Glomerular visceral epithelial cell (primary cell): ENCODE results near the gene SP9.
"Not testable (repeated sequence)": the region's sequence is repeated elsewhere in the genome, so short reads cannot be mapped to it uniquely, and the experiment has no call there.

Experiments
- DNase-seq: peaks from one replicate; pipeline ENCODE4 v3.0.0-alpha.2; 2016; ENCODE audit errors: extremely low spot score

Gene SP9

DNA sequence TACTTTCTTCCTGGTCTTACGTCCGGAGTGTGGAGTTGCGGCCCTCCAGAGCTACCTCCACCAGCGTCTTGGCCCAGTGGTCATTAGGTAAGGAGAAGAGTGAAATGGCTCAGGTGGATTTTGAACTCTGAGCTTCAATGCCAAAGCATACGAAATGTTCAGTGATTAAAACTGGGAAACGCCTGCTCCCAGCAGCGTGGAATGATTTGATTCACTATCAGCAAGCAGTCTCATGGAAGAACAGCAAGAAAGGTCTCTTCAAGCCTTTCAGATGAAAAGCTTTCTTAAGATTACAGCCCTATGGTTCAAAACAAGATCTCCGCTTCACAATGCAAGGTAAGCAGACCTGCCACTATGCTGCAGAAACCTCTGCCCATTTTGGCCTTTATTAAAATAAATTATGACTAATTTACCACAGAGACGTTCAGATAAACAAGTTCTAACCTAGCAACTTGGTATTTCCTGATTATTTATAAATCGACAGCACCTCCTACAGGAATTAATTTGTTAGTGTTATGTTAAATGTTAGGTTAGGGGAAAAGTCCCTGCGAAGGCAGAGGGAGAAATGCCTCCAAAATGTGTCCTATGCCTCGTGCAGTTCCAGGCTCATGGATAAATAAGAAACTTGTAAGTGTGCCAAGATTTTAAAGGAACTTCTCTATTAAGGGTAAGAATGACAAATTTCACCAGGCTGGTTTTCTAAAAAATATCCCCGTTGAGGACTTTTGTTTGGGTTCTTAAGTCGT, 10.1 kb downstream of the SP9 start:
- DNase-seq = peak; percentile 46

DNA sequence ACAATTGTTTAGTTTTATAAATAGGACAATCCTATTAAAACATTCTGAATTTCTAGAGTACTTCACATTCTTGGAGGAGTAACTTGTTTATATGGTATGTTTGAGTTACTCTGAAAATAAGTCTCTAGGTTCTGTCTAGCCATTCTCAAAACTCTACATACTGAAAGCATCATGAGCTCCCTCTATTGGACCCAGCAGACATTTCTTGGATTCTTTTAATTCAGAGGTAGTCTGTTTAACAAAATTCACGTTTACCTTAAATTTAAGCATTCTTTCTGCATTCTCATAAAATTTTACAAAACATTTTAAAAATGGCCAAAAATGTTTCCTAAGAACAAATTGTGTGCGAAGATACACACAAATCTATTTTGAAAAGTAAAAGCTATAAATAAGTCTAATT, 15.3 kb downstream of the SP9 start:
- no peak for DNase-seq

DNA sequence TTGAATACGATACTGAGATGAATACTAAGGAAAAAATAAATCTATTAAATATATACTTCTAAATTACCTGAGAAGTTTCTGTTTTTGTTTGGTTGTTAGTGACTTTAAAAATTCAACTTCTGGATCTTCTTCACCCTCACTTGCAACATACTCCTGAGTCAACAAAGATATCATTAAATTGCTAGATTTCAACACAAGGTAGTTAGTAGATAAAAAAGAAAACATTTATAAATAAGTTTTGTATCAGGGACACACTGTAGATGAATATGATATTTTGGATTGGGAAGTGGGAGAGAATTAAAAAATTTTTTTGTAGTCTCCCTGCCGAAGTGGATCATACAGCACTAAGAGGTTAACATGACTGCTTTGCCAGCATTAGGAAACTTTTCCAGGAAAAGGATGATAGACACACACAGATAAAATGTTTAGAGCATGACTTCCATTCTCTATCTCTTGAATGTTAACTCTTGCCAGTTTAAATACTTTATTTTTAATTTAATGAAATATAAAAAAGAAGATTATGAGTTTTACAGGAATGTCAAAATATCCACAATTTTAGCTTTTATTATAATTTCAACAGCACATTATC, 15.9 kb downstream of the SP9 start:
- no peak for DNase-seq

- no peak for DNase-seq
Observed at GRCh38 chr2:174353004-174353403, 18.2 kb downstream of the SP9 start.

GRCh38 chr2:174356347-174356746, 21.6 kb downstream of the SP9 start:
- DNase-seq = no peak

- DNase-seq = not testable (repeated sequence)
Observed at GRCh38 chr2:174359663-174360062, 24.9 kb downstream of the SP9 start.

- DNase-seq = no peak
Observed at GRCh38 chr2:174362949-174363348, 28.2 kb downstream of the SP9 start.

DNA sequence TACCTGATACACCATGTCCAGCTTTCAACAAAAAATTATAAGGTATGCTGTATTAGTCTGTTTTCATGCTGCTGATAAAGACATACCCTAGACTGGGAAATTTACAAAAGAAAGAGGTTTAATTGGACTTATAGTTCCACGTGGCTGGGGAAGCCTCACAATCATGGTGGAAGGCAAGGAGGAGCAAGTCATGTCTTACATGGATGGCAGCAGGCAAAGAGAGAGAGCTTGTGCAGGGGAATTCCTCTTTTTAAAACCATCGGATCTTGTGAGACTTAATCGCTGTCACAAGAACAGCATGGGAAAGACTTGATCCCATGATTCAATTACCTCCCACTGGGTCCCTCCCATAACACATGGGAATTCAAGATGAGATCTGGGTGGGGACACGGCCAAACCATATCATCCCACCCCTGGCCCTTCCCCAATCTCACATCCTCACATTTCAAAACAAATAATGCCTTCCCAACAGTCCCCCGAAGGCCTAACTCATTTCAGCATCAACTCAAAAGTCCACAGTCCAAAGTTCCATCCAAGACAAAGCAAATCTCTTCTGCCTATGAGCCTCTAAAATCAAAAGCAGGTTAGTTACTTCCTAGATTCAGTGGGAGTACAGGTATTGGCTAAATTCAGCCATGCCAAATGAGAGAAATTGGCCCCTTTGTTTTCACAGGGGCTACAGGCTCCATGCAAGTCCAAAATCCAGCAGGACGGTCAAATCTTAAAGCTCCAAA, 28.9 kb downstream of the SP9 start:
- DNase-seq = not testable (repeated sequence)

DNA sequence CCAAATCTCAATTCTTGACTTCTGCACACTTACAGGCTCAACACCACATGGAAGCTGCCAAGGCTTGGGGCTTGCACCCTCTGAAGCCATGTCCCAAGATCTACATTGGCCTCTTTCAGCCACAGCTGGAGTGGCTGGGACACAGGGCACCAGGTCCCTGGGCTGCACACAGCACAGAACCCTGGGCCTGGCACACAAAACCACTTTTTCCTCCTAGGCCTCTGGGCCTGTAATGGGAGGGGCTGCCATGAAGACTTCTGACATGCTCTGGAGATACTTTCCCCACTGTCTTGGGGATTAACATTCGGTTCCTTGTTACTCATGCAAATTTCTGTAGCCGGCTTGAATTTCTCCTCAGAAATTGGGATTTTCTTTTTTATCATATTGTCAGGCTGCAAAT, 29.9 kb downstream of the SP9 start:
- no peak for DNase-seq

- DNase-seq = no peak
Observed at GRCh38 chr2:174365571-174365970, 30.8 kb downstream of the SP9 start.

- DNase-seq = no peak
Observed at GRCh38 chr2:174368691-174369090, 33.9 kb downstream of the SP9 start.

DNA sequence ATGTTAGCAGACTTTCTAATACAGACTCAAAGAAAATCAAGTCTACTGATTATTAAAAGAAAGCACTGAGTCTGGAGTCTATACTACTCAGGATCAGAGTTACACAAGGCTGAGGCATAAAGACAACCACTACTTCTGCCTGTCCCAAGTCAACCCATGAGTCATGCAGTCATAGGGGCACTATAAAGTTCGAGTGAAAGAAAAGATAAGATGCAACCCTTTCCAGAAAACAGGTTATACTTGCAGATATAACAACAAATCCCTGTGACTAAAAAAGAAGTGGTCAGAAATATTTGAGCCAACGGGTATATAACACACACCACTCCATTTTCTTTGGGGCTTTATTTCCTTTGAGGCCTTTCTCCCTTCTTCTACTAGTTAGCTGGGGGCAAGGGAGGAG, 42.2 kb downstream of the SP9 start:
- DNase-seq = no peak

DNA sequence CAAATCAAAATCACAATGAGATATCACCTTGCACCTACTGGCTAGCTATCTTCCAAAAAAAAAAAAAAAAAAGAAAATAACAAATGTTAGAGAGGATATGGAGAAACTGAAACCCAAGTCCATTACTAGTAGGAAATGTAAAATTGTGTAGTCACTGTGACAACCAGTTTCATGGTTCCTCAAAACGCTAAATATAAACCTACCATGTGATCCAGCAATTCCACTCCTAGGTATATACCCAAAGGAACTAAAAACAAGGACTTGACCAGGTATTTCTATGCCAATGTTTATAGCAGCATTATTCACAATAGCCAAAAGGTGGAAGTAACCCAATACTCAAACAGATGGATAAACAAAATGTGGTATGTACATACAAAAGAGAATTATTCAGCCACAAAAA, 49.0 kb downstream of the SP9 start:
- no peak for DNase-seq

GRCh38 chr2:174385201-174385600, 50.4 kb downstream of the SP9 start:
- DNase-seq = no peak
